Bone marrow (tissue), 2 donors: ENCODE data around the gene PXMP2.

Experiments
- DNase-seq, 2 donors: peaks; one replicate each; lab custom pipeline; 2025; lab: John Stamatoyannopoulos, UW

The PXMP2 gene

GRCh38 chr12:132687211-132688164 is at the start of gene PXMP2, which contains the start of gene POLE:
Gene PXMP2 (plus strand): TSS chr12:132687587. CDS start chr12:132687671, 84 bp downstream.
Gene POLE (minus strand): TSS chr12:132687342. CDS start chr12:132687315, 27 bp downstream.
- peak; percentile 85 to 86 for DNase-seq

GRCh38 chr12:132637811-132638210 is 49.6 kb upstream of the PXMP2 start:
- DNase-seq: no peak

GRCh38 chr12:132638541-132639408 is 48.6 kb upstream of the PXMP2 start:
- DNase-seq: no peak

GRCh38 chr12:132639956-132640520 is 47.3 kb upstream of the PXMP2 start:
- no peak for DNase-seq

- no peak for DNase-seq
Measured at GRCh38 chr12:132640936-132641335, 46.5 kb upstream of the PXMP2 start.

GRCh38 chr12:132641811-132642650 is 45.4 kb upstream of the PXMP2 start:
- no peak for DNase-seq

- DNase-seq: no peak
Measured at GRCh38 chr12:132642846-132643835, 44.2 kb upstream of the PXMP2 start.

- no peak for DNase-seq
Measured at GRCh38 chr12:132646850-132647249, 40.5 kb upstream of the PXMP2 start.

GRCh38 chr12:132647858-132648257 is 39.5 kb upstream of the PXMP2 start:
- DNase-seq: no peak

GRCh38 chr12:132648616-132649225 is 38.7 kb upstream of the PXMP2 start:
- no peak for DNase-seq

- no peak for DNase-seq
Measured at GRCh38 chr12:132649226-132649945, 38.0 kb upstream of the PXMP2 start.

GRCh38 chr12:132651444-132652100 is 35.8 kb upstream of the PXMP2 start:
- no peak for DNase-seq

- DNase-seq: no peak
Measured at GRCh38 chr12:132653567-132654290, 33.7 kb upstream of the PXMP2 start.

- DNase-seq: no peak
Measured at GRCh38 chr12:132657004-132657727, 30.2 kb upstream of the PXMP2 start.

GRCh38 chr12:132658149-132658894 is 29.1 kb upstream of the PXMP2 start:
- DNase-seq: peak in 1 of 2 donors; percentile 92

GRCh38 chr12:132659146-132659545 is 28.2 kb upstream of the PXMP2 start:
- DNase-seq: no peak
